ENCODE data around the gene PDAP1. TPM values are rescaled to one million over a fixed set of nuclear protein-coding genes. Genes with fewer than 3 reads are reported as not detected.
"Not testable (repeated sequence)": the region's sequence is repeated elsewhere in the genome, so short reads cannot be mapped to it uniquely, and the experiment has no call there.

Gene PDAP1
- total and polyA plus RNA-seq, 5 donors = 85.9 to 167 (median 90.7) TPM

DNA sequence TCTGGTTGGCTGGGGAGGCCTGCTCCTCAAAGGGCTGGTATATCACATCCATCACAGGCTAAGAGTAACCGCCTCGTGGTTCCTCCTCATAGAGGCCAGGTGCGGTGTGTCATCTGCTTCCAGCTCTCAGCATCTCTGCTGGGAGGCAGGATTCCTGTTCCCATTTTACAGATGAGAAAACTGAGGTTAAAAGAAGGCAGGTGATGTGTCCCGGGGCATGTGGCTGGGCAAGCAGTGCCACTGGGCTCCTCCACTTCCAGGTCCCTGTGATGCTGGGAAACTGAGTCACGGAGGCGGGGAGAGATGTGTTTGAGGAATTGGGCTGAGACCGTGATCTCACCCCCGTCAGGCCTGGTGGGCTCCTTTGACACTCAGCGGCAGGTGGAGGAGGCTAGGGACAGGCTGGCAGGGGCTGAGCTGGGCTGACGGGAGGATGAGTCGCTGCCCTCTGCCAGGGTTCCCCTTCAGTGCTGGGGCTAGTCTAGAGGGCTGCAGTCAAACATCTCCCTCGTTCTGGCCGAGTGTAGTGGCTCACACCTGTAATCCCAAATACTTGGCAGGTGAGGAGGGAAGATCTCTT is 24.5 kb downstream of the PDAP1 start:
- intact Hi-C loops (cut with DNase I) = no loop called here
- peaks cover 19% of the 10 kb centered on the region for H3K4me1 ChIP-seq (ENCODE audit: control insufficient read depth, insufficient read depth, low read length)
- no peaks in the 10 kb centered on the region for H3K27me3 ChIP-seq (ENCODE audit: control insufficient read depth, insufficient read depth)
- H3K4me3 ChIP-seq (ENCODE audit: low read length) = no peak overlapping the region
- H3K9me3 ChIP-seq (ENCODE audit: control insufficient read depth, low read length) = no peaks in the 10 kb centered on the region
- 94% methylated on average over 13 of the region's 13 CpGs for WGBS
- H3K27ac ChIP-seq (ENCODE audit: low read length) = no peak overlapping the region
- ATAC-seq = no peak
- DNase-seq = peak in 1 of 3 donors; percentile 7

DNA sequence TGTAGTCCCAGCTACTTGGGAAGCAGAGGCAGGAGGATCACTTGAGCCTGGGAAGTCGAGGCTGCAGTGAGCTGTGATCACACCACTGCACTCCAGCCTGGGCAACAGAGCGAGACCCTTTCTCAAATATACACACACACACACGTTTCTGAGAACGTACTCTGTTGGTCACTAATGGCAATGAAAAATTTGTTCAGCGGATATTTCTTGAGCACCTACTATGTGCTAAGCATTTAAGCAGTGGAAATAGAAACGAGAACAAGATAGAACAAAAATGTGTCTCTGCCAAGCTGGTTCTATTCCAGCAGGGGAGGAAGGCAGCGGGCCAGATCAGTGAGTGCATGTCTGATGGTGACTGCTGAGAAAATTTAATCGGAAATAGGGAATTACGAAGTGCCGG is 25.2 kb downstream of the PDAP1 start:
- Histone ChIP-seq H3K27ac (ENCODE audit: low read length) (no peak overlapping the region), H3K4me3 (ENCODE audit: low read length) (no peak overlapping the region), H3K4me1 (ENCODE audit: control insufficient read depth, insufficient read depth, low read length) (peaks cover 19% of the 10 kb centered on the region), H3K9me3 (ENCODE audit: control insufficient read depth, low read length) (no peaks in the 10 kb centered on the region), H3K27me3 (ENCODE audit: control insufficient read depth, insufficient read depth) (no peaks in the 10 kb centered on the region)
- WGBS = 88% methylated on average over 10 of the region's 10 CpGs
- intact Hi-C loops (cut with DNase I) = no loop called here
- no peak for DNase-seq
- ATAC-seq = no peak

- Histone ChIP-seq H3K4me1 (ENCODE audit: control insufficient read depth, insufficient read depth, low read length) (peaks cover 19% of the 10 kb centered on the region), H3K4me3 (ENCODE audit: low read length) (no peak overlapping the region), H3K27ac (ENCODE audit: low read length) (no peak overlapping the region), H3K27me3 (ENCODE audit: control insufficient read depth, insufficient read depth) (no peaks in the 10 kb centered on the region), H3K9me3 (ENCODE audit: control insufficient read depth, low read length) (no peaks in the 10 kb centered on the region)
- no peak for ATAC-seq
- DNase-seq = peak in 2 of 3 donors; percentile 54 to 73
- intact Hi-C loops (cut with DNase I) = no loop called here
- 74% methylated on average over 7 of the region's 7 CpGs for WGBS
Measured at GRCh38 chr7:99381664-99382075, 26.7 kb downstream of the PDAP1 start.

DNA sequence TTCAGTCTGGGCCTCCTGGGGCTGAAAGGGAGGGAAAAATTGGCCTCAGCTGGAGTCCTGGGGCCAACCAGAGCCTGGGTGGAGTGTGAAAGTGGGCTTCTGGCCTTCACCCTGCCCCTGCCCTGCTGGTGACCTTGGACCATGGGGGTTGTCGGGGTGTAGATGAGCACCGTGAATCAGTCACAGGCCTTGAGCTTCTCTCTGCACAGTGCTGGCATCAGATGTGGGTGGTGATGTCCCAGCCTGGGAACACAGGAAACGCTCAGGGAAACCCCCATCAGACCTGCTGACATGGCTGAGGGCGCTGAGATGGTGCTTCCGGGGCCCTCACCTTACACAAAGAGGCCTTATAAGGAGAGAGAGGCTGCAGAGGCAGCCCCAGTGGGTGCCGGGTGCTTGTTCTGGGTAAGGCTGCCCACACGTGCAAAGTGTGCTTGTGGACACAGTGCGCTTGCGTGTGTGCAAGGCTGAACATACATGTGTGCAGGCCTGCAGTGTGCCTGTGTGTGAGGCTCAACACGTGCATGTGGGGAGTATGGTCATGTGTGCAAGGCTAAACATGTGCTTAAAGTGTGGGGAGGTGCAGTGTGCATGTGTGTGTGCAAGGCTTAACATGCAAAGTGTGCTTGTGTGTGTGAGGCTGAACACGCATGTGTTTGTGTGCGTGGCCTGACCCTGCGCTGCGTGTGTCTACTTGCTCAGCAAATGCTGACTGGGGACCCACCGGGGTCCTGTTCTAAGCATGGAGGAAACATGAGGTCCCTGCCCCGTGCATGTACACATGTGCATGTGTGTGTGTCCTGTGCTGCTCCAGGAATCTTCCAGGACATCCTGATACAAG is 27.4 kb downstream of the PDAP1 start:
- no peaks in the 10 kb centered on the region for H3K27me3 ChIP-seq (ENCODE audit: control insufficient read depth, insufficient read depth)
- H3K9me3 ChIP-seq (ENCODE audit: control insufficient read depth, low read length) = no peaks in the 10 kb centered on the region
- intact Hi-C loops (cut with DNase I) = no loop called here
- peak in 2 of 3 donors; percentile 64 to 68 for DNase-seq
- ATAC-seq = peak; percentile 2 to 3
- 62% methylated on average over 16 of the region's 16 CpGs for WGBS
- H3K4me1 ChIP-seq (ENCODE audit: control insufficient read depth, insufficient read depth, low read length) = peaks cover 19% of the 10 kb centered on the region
- peak overlapping the region; percentile 97 for H3K27ac ChIP-seq (ENCODE audit: low read length)
- H3K4me3 ChIP-seq (ENCODE audit: low read length) = no peak overlapping the region

GRCh38 chr7:99380032-99380822 is 28.2 kb downstream of the PDAP1 start:
- H3K4me3 ChIP-seq (ENCODE audit: low read length) = peak overlapping the region; percentile 21
- no peaks in the 10 kb centered on the region for H3K9me3 ChIP-seq (ENCODE audit: control insufficient read depth, low read length)
- DNase-seq = peak; percentile 55 to 67 (median 66)
- peak; percentile 34 to 52 for ATAC-seq
- peaks cover 19% of the 10 kb centered on the region for H3K4me1 ChIP-seq (ENCODE audit: control insufficient read depth, insufficient read depth, low read length)
- 25% methylated on average over 12 of the region's 12 CpGs for WGBS
- H3K27ac ChIP-seq (ENCODE audit: low read length) = peak overlapping the region; percentile 97
- no peaks in the 10 kb centered on the region for H3K27me3 ChIP-seq (ENCODE audit: control insufficient read depth, insufficient read depth)
- intact Hi-C loops (cut with DNase I) = no loop called here

GRCh38 chr7:99379693-99380031 is 28.7 kb downstream of the PDAP1 start:
- intact Hi-C loops (cut with DNase I); H3K27me3 ChIP-seq (ENCODE audit: control insufficient read depth, insufficient read depth); H3K9me3 ChIP-seq (ENCODE audit: control insufficient read depth, low read length): not testable (repeated sequence)
- peak overlapping the region; percentile 97 for H3K27ac ChIP-seq (ENCODE audit: low read length)
- ATAC-seq (peak in 1 of 2 donors; percentile 1), DNase-seq (peak in 2 of 3 donors; percentile 56 to 59)
- peaks cover 19% of the 10 kb centered on the region for H3K4me1 ChIP-seq (ENCODE audit: control insufficient read depth, insufficient read depth, low read length)
- 33% methylated on average over 7 of the region's 7 CpGs for WGBS
- H3K4me3 ChIP-seq (ENCODE audit: low read length) = peak overlapping the region; percentile 21

- ATAC-seq = peak; percentile 79 to 83
- Histone ChIP-seq H3K9me3 (ENCODE audit: control insufficient read depth, low read length) (no peaks in the 10 kb centered on the region), H3K27me3 (ENCODE audit: control insufficient read depth, insufficient read depth) (no peaks in the 10 kb centered on the region), H3K4me1 (ENCODE audit: control insufficient read depth, insufficient read depth, low read length) (peaks cover 19% of the 10 kb centered on the region), H3K4me3 (ENCODE audit: low read length) (no peak overlapping the region), H3K27ac (ENCODE audit: low read length) (peak overlapping the region; percentile 97)
- 26% methylated on average over 7 of the region's 7 CpGs for WGBS
- intact Hi-C loops (cut with DNase I) = no loop called here
- peak; percentile 78 to 88 (median 83) for DNase-seq
Measured at GRCh38 chr7:99379043-99379577, 29.3 kb downstream of the PDAP1 start.

DNA sequence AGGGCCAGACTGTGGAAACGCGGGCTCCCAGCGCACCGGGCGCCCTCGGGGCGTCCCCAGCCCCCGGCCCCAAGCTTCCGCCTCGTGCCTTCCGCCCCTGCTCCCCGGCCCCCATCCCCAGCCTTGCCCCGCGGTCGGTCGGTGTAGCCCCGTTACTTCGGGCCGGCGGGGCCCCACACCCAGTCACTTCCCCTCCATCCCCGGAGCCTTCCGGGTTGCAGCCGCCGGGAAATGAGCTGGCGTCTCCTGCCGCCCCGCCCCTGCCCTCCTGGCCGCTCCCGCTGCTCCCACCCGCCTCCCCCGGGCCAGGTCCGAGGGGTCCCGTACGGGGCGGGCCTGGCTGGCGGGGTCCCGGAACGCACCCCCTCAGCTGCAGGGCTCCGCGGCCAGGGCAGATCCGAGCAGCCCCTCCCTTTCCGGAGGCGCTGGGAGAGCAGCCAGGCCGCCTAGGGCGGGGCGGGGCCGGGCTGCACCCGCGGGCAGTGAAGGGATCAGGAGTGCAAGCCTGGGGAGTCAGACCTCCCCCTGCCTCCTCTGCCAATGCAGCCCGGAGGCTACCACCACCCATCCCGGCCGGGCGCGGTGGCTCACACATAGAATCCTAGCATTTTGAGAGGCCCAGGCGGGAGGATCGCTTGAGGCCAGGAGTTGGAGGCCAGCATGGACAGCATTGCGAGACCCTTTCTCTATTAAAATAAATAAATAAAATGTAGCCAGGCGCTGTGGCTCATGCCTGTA is 33.2 kb downstream of the PDAP1 start:
- intact Hi-C loops (cut with DNase I) = no loop called here
- DNase-seq (peak; percentile 89 to 95 (median 95)), ATAC-seq (peak; percentile 81 to 83)
- Histone ChIP-seq H3K4me1 (ENCODE audit: control insufficient read depth, insufficient read depth, low read length) (peaks cover 9% of the 10 kb centered on the region), H3K27ac (ENCODE audit: low read length) (peak overlapping the region; percentile 62), H3K9me3 (ENCODE audit: control insufficient read depth, low read length) (no peaks in the 10 kb centered on the region), H3K4me3 (ENCODE audit: low read length) (peak overlapping the region; percentile 94), H3K27me3 (ENCODE audit: control insufficient read depth, insufficient read depth) (no peaks in the 10 kb centered on the region)
- WGBS = 4% methylated on average over 58 of the region's 58 CpGs

DNA sequence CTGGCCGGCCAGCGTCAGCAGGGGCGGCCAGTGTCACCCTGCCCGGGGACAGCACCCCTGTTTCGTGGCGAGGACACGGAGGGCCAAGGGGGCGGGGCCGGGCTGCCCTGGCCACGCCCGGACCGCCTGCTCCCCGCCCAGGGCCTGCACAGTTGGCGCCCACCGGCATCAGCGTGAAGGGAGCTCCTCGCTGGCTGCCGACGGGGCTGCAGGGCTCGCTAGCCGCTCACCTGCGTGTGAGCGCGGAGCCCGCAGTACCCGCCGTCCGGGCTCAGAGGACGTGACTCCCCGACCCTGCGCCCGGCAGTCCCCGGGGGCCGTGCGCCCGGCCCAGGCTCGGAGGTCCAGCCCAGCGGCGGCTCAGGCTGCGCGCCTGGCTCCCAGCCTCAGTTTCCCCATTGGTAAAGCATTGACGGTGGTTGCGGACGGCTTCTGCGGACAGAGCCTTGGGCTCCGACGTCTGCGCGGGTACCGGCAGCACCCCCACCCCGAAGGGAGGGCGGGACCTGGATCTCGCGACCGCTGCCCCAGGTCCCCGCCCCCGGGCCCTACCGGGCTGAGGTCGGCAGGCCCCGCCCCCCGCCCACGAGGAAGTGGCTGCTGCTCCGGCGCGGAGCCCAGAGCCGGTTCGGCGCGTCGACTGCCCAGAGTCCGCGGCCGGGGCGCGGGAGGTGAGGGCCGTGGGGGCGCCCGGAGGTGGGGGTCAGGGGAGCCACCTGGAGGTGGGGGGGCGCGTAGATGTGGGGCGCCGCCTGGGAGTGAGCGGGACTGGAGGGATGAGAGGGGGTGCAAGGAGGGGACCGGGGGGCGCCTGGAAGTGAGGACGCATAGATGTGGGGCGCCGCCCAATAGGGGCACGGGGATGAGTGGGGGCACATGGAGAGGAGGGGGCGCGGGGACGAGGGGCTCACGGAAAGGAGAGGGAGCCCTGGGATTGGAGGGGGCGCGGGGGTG is 34.0 kb downstream of the PDAP1 start, which contains the start of gene ARPC1B:
Gene ARPC1B, plus strand, starts transcription at position 620 of the 954 bp plus-strand sequence. CDS start 10,985 bp downstream, outside the sequence.
- DNase-seq (peak; percentile 90 to 96 (median 95)), ATAC-seq (peak; percentile 81 to 85)
- Histone ChIP-seq H3K27ac (ENCODE audit: low read length) (peak within 1 kb of the TSS; percentile 62), H3K4me3 (ENCODE audit: low read length) (peak within 1 kb of the TSS; percentile 94), H3K9me3 (ENCODE audit: control insufficient read depth, low read length) (no peaks in the 10 kb centered on the region), H3K27me3 (ENCODE audit: control insufficient read depth, insufficient read depth) (no peaks in the 10 kb centered on the region), H3K4me1 (ENCODE audit: control insufficient read depth, insufficient read depth, low read length) (peaks cover 2% of the 10 kb centered on the region)
- intact Hi-C loops (cut with DNase I) = no loop called here
- 1% methylated on average over 95 of the region's 95 CpGs for WGBS
